Prostate gland (tissue), 2 donors: ENCODE measurements around the gene NMUR2.

Experiments used
- CTCF ChIP-seq, 4 experiments: fragments of 200-600 bp in 2 of 4; fragments of 450-650 bp in 2 of 4; sonication (generic) in 2 of 4; IDR thresholded peaks; 1 replicate in 3 of 4; 2 replicates in 1 of 4; pipeline ENCODE4 v1.5.1; 2016 to 2019; ENCODE audit warnings: antibody characterized with exemption in 4 of 4, mild to moderate bottlenecking in 2 of 4, moderate library complexity in 2 of 4
- POLR2A ChIP-seq: fragments of 450-650 bp; IDR thresholded peaks from one replicate; pipeline ENCODE4 v1.6.1; 2016; ENCODE audit warnings: antibody characterized with exemption, mild to moderate bottlenecking

GRCh38 chr5:152422081-152422480 is 17.0 kb upstream of the NMUR2 start:
- TF ChIP-seq CTCF (IDR thresholded peaks at IDR 0.05) (no peak), POLR2A (no peak)
